ENCODE measurements around the gene FOCAD.

The FOCAD gene

GRCh38 chr9:21023861-21024260 is 339.8 kb downstream of the FOCAD start:
- no peak for DNase-seq (ENCODE audit: low spot score)

DNA sequence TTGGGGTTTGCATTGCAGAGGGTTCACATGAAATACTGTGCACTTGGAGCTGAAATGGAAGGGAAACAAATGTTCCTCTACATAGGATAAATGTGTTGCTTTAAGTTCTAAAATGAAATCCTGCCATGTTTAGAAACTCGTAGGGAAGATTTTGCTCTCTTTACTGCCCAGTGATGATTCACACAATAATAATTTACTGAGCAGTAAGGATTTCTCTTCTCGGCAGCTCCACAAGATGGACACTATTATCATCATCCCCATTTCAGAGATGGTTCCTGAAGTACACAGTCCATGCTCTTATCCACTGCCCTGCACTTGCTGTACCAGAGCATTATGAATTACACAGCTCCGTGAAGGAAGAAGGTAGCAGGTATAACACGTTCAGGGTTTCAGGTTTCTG is 343.2 kb downstream of the FOCAD start:
- no peak for DNase-seq (ENCODE audit: low spot score)

GRCh38 chr9:21028466-21028865 is 344.4 kb downstream of the FOCAD start:
- DNase-seq (ENCODE audit: low spot score) = no peak

DNA sequence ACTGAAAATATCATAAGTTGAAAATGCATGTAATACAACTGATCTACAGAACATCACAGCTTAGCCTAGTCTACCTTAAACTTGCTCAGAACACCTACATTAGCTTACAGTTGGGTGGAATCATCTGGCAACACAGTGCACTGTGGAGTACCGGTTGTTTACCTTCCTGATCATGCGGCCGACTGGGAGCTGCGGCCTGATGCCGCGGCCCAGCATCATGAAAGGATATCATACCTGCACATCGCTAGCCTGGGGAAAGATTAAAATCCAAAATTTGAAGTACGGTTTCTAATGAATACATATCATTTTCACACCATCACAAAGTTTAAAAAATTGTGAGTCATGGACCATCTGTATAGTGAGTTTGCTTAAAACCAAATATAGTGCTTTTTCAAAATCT is 345.6 kb downstream of the FOCAD start:
- DNase-seq (ENCODE audit: low spot score) = no peak

DNA sequence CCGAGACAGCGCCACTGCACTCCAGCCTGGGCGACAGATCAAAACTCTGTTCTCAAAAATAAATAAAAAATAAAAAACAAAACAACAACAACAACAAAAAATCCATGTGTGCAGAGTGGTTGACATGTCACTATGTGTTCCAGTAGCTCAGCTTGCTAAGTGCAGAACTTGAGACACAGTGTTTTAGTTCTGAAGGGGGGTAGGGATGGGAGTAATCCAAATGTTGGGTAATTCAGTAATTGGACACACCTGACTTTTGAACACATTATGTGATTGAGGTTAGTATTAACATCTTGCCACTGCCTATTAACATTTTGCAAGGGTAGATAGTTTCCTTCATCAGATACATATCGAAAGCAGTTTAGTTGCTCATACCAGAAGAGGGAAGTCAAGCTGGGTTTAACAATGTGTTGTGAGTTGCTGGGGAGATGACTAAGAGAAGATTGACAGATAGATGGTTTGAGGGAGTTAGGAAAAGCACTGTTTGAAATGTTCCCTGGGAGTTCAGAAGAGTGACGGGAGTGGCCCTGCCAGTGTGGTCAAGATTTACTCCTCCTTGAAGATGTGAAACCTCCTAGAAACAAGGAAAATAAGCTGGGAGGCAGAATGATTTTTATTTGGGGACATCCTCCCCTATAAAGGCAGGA is 346.5 kb downstream of the FOCAD start:
- peak; percentile 34 for DNase-seq (ENCODE audit: low spot score)

GRCh38 chr9:21031091-21031807 is 347.2 kb downstream of the FOCAD start, which contains the start of gene HACD4:
Gene HACD4, minus strand, starts transcription at chr9:21031640. Its CDS starts 50 bp downstream, at chr9:21031590.
- peak; percentile 87 for DNase-seq (ENCODE audit: low spot score)

- DNase-seq (ENCODE audit: low spot score) = no peak
Observed at GRCh38 chr9:21031808-21032183, 347.7 kb downstream of the FOCAD start.

DNA sequence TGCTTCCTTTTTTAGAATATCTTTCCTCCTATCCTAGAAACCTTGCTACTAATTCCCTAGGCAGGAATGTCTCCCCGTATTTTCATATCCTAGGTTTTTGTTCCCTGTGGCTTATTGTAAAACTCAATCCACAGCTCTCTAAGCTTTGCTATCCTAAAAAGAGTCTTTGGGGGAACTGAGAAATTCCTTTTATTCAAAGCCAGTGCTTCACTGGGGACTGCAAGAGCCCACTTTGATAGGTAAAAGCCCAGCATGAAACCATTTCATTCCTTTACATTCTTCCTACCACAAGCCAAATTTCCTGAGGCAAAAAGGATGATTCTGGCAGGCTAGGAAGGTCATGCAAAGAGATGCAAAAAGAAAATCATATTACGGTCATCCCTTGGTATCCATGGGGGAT is 353.2 kb downstream of the FOCAD start:
- DNase-seq (ENCODE audit: low spot score) = no peak

- no peak for DNase-seq (ENCODE audit: low spot score)
Observed at GRCh38 chr9:21039302-21039701, 355.2 kb downstream of the FOCAD start.

DNA sequence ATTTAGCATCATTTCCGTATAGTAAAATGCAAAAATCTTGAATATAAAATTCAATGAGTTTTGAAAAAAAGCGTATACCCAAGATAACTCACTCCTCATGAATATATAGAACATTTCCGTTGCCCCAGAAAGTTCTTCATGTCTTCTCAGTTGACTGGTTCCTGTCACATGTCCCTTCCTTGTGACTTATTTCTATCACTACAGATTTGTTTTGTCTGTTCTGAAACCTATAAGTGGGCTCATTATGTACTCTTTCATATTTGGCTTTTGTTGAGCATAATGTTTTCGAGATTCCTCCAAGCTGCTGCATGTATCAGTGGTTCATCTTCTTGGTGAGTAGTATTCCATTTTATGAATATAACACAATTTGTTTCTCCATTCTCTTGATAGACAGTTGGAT is 358.4 kb downstream of the FOCAD start:
- no peak for DNase-seq (ENCODE audit: low spot score)

DNA sequence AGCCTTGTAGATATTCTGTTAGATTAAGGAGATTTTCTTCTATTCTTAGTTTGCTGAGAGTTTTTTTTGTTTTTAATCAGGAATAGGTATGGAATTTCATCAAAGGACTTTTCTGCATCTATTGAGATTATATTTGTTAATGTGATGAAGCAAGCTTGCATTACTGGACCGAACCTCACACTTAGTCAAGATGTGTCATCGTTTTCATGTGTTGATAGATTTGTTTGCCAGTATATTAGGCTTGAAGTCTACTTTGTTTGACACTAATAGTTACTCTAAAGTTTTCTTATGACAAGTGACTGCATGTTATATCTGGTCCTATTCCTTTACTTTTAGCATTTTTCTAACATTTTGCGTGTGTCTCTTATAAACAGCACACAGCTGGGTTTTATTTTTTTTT is 359.8 kb downstream of the FOCAD start:
- no peak for DNase-seq (ENCODE audit: low spot score)
